NCI-H82 (cell line): ENCODE data around the gene ANKLE2.

Experiments used
- DNase-seq: peaks from one replicate; lab custom pipeline; 2025; lab: John Stamatoyannopoulos, UW

ANKLE2 gene

DNA sequence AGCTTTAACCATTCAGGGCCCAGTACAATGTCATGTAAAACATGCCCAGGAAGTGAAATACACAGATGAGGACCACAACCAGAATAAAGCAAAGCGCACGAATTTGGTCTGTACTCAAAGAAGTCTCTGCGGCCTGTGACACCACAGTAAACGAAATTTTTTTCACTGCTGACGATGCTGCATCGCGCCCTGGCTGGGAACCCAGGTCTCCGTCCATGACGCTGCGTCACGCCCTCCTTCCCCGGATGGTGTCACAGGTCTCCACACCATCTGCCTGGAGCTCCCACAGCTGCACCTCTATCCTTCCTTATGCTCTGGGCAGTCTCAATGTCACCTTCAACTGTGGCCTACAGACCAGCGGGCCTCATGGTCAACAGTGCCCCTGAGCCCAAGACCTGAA is 17.8 kb downstream of the ANKLE2 start:
- DNase-seq = no peak

DNA sequence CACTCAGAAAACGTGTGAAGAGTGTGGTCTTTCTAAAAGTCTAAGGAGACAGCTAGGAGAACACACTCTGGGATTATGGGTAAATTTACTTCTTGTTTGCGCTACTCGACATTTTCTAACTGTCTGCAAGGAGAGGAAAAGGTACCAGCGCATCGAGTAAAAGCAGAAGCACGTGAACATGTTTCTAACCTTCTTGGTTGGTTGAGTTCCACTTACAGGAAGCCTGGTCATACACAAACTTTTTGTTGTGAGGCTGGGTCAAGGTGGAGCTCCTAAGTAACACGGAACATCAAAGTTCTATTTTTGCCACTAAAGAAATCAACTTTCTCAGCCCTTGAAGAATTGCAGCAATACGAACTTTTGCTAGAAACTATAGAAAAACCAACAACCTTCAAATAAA is 20.0 kb downstream of the ANKLE2 start:
- no peak for DNase-seq

DNA sequence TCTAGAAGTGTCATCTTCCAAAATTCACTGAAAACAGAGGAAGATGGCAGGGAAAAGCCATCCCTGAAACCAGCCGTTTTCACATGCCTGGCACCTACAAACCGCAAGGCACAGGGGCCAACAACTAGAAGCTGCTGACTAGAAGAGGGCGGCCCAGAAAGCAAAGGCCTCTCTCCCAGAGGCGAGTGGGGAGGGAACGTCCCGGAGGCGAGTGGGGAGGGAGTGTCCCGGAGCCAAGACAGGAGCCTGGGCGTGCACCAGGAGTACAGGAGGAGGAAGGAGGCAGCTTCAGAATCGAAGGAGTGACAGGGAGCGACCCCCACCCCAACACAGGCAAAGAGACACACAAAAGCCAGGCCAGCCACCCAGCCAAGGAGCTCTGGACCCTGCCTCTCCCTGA is 21.0 kb downstream of the ANKLE2 start:
- DNase-seq = no peak

- DNase-seq = no peak
These were observed 21.4 kb downstream of the ANKLE2 start for GRCh38 chr12:132740313-132740646.

DNA sequence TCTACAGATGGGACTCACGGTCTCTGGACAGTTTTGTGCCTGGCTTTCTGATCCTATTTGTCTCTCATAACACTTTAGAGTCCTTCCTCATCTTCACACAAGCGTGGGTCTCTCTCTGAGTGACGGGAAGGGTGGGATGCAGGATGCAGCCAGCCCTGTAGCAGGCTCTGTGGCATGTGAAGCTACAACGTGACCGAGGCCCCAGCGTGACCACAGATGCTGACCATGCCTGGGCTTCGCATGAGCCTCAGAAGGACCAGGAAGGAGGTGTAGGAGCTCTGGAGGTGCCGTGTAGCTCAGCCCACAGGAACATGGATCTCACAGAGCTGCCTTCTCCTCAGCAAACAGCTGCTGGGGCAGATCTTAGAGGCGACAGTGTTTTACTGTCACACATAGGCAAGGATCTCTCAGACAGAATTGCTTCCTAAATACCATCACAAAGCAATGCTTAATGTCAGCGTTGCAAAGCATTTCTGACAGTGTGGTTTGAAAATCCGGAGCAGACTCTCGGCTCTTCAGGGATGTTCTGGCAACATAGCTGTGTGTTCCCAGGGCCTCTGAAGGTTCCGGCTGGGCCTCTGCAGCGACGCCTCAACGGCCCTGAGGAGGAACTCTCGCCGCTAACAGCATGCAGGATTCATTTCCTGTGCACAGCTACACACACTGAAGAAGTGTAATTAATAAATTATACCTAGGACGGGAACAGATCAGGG is 21.9 kb downstream of the ANKLE2 start:
- DNase-seq = no peak

DNA sequence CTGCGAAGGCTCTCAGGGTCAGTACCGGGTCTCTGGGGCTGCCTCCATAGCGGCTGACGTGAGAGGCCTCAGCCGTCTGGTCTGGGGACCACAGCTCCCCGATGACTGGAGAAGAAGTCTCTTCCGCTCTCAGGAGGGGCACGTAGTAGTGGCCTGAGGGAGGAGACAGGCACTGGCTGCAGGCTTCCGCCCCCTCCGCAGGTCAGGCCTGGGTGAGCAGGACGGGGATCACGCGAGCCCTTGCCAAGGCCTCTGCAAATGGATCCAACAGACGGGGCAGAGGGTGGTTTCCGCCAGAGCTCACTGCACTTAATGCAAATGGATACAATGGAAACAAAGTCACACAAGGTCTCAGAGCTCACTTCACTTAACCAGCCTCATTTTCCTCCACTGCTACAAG is 24.7 kb downstream of the ANKLE2 start:
- DNase-seq = no peak

DNA sequence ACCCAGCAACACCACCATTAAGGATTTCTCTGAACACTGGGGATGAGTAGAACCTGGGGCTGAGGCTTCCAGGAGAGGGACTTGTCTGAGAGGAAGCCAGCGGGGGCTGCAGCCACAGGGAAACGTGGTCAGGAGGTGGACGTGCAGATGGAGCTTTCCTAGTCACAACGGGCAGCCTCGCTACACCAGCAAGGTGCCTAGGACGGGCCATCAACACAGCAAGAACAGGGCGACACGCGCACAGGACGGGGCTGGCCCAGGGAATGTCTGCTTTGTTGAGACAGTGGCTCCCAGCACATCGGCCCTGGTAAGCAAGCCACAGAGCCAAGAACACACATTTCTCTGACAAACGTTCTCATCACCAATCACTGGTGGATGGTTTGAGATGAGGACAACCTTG is 25.3 kb downstream of the ANKLE2 start:
- no peak for DNase-seq

GRCh38 chr12:132735496-132735895 is 26.1 kb downstream of the ANKLE2 start:
- no peak for DNase-seq

GRCh38 chr12:132734206-132734605 is 27.4 kb downstream of the ANKLE2 start:
- DNase-seq = no peak

- DNase-seq = no peak
These were observed 30.1 kb downstream of the ANKLE2 start for GRCh38 chr12:132731574-132731973.

GRCh38 chr12:132730353-132730752 is 31.3 kb downstream of the ANKLE2 start:
- DNase-seq = no peak

GRCh38 chr12:132729541-132730320 is 31.9 kb downstream of the ANKLE2 start:
- DNase-seq = peak; percentile 47

- DNase-seq = no peak
These were observed 33.1 kb downstream of the ANKLE2 start for GRCh38 chr12:132728502-132728901.

DNA sequence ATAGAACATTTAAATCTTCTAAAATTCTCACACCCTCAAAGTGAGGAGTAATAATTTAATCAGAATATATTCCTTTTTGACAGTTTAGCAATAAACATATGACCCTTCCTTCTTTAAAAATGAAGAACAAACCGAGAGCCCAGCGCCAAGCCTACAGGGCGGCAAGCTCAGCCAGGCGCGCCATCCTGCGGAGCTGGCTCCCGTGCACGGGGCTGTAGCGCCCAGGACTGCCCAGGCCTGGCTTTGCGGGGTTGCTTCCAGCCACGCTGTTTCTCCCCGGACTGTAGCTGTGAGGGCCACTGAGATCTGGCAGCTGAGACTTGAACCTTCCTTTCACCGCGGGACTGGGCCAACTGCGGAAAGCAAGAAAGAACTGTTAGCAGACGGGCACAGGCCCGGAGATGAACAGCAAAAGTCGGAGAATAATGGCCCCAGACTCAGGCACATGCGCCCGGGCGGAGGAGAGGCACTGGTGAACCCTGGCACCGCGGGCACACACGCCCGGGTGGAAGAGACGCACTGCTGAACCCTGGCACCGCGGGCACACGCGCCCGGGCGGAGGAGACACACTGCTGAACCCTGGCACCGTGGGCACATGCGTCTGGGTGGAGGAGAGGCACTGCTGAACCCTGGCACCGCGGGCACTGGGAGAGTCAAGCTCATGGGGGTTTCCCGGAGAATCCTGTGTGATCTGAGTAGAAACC is 34.4 kb downstream of the ANKLE2 start:
- DNase-seq = no peak

- no peak for DNase-seq
These were observed 35.2 kb downstream of the ANKLE2 start for GRCh38 chr12:132726386-132726785.

DNA sequence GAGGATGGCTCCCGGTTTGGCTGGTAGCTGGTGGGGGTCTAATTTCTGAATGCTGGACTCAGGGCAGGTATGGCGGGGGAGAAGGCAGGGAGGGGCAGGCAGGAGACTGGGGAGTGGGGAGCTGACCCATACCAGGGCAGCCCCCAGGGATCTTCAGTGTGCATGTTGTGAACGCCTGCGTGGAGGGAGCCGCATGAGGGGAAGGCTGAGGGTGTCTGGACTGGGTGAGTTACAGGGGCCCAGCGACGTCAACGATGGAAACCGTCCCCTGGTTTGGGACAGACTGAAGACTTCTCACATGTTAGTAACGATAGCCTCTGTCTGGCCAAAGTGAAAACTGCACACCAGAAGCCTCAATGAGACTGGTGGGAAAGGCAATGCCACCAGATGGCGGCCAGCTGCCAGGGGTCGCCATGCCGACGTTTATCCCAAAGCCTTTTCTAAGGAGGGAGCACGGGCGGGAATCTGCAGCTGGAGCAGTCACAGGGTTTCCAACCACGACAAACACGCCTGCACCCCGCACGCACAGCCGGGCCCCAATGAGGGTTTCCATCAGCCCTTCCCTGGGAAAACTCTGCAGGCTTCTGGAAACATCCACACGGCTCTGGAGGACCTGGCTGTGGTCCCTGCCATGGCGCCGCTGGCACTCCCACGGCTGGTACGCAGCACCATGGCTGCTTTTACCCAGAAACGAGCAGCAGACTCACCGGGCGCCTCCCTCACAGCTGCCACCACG is 37.0 kb downstream of the ANKLE2 start:
- peak; percentile 92 for DNase-seq

DNA sequence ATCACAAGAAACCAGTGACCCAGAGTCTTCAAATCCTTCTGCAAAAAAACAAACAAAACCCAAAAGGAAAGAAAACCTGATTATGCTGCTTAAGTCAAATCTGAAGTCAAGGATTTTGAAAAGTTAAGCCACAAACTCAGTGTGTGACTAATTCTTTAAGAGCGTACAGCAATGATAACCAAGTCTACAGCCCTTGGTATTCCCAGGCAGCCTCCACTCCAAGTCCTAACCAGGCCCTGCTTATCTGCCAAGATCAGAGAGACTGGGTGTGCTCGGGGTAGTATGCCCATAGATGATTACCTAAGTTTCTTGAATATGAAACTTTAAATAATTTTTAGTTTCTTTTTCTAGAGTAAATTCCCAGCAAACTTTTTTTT is 37.9 kb downstream of the ANKLE2 start:
- DNase-seq = no peak

DNA sequence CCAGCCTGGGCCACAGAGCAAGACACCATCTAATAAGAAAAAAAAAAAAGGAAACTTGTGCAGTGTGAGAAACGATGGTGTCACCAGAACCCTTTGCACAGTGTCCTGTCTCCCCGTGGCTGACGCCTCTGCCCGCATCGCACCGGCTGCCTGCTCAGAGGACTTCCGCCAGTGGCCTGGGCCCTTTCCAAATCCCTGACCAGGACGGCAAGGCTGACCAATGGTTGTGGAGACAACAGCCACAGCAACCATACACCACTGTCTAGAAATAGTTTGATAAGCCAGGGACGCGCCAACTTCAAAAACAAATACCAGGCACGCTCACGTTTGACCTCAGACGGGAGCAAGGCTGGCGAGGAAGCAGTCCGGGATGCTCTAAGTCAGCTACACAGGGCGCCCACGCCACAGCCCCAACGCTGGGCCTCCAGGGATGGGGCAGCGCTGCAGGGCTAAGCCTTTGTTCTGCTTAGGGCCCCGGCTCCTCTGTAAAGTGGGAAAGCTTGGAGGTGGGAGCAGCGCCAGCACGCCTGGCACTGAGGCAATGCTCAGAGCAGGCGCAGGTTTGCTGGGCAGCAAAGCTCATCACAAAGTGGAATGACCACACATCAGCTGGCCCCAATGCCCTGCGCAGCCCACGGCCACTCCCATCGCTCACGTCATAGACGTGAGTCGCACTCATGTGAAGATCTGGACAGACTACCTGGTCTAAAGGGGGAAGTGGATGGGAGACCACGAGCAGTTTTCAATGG is 38.4 kb downstream of the ANKLE2 start:
- DNase-seq = no peak

GRCh38 chr12:132720606-132721345 is 40.9 kb downstream of the ANKLE2 start:
- no peak for DNase-seq

GRCh38 chr12:132719954-132720324 is 41.7 kb downstream of the ANKLE2 start:
- no peak for DNase-seq
